ENCODE results near the gene STAMBP. TPM values are rescaled to one million over a fixed set of nuclear protein-coding genes. Genes with fewer than 3 reads are reported as not detected.

The STAMBP gene
- total and polyA plus RNA-seq, 9 of the 15 experiments (the other 6 are each of a cell fraction or from before 2014, with no cell fraction given): 36.9 to 75.2 (median 48.8) TPM

GRCh38 chr2:73828818-73829570, at the start of gene STAMBP (continued):
- TF ChIP-seq CREM (IDR thresholded peaks at IDR 0.05; ENCODE audit: low read depth): peak; percentile 96
- peak in 1 of 2 experiments; percentile 69; a peak in 1 of 4 replicates for TF ChIP-seq TEAD1 (CRISPR knock-in tag; IDR thresholded peaks at IDR 0.05)
- TF ChIP-seq PBX2 (CRISPR knock-in tag; IDR thresholded peaks at IDR 0.05; ENCODE audit: low read depth): peak; percentile 40; the same call in 1 of the 2 replicates
- TF ChIP-seq PBX2 (tag; conservative IDR thresholded peaks at IDR 0.05; ENCODE audit: low read depth): peak; percentile 95
- TF ChIP-seq UBTF (IDR thresholded peaks at IDR 0.05; ENCODE audit: borderline replicate concordance in 1 of 2, low read depth in 2 of 2, low read length in 2 of 2): 0 out of 4 replicates have a peak, but pooled peaks have one; percentile 17 to 18
- TF ChIP-seq RCOR1 (IDR thresholded peaks at IDR 0.05; ENCODE audit: borderline replicate concordance in 1 of 2, low read depth in 2 of 2, low read length in 2 of 2): peak in 1 of 2 experiments; percentile 42; a peak in 2 of 4 replicates
- TF ChIP-seq HLTF (IDR thresholded peaks at IDR 0.05): 0 out of 2 replicates have a peak, but pooled peaks have one; percentile 60
- TF ChIP-seq L3MBTL2 (IDR thresholded peaks at IDR 0.05): peak; percentile 74
- peak; percentile 27 to 38; a peak in 1 of 4 replicates for TF ChIP-seq NRF1 (conservative IDR thresholded peaks at IDR 0.05 in 1 of 2, IDR thresholded peaks at IDR 0.05 in 1 of 2)
- TF ChIP-seq TGIF2 (CRISPR knock-in tag; IDR thresholded peaks at IDR 0.05): no peak
- TF ChIP-seq ATF7 (IDR thresholded peaks at IDR 0.05): peak; percentile 79
- TF ChIP-seq PRPF4 (IDR thresholded peaks at IDR 0.05; ENCODE audit: insufficient read depth, low read depth, low read length, poor library complexity, severe bottlenecking): no peak
- TF ChIP-seq FOXA3 (CRISPR knock-in tag; conservative IDR thresholded peaks at IDR 0.05 in 1 of 2, IDR thresholded peaks at IDR 0.05 in 1 of 2): no peak
- no peak for TF ChIP-seq MLX (CRISPR knock-in tag; conservative IDR thresholded peaks at IDR 0.05)
- peak; percentile 32; the same call in 1 of the 2 replicates for TF ChIP-seq NCOA1 (IDR thresholded peaks at IDR 0.05; ENCODE audit: low read depth)
- TF ChIP-seq ATF1 (CRISPR knock-in tag; IDR thresholded peaks at IDR 0.05): no peak
- peak; percentile 96 for TF ChIP-seq ATF1 (tag; IDR thresholded peaks at IDR 0.05)
- TF ChIP-seq TCF7 (IDR thresholded peaks at IDR 0.05; ENCODE audit: borderline replicate concordance): no peak
- TF ChIP-seq CBFA2T3 (IDR thresholded peaks at IDR 0.05): no peak
- 0 out of 2 replicates have a peak, but pooled peaks have one; percentile 74 for TF ChIP-seq MTA3 (IDR thresholded peaks at IDR 0.05; ENCODE audit: borderline replicate concordance)
- peak; percentile 44 to 81; a peak in 2 of 4 replicates for TF ChIP-seq MNT (conservative IDR thresholded peaks at IDR 0.05)
